Measurements from ENCODE around the gene ARHGEF26.

Gene ARHGEF26

GRCh38 chr3:154252759-154253638, 131.8 kb downstream of the ARHGEF26 start:
- DNase-seq (ENCODE audit: low read depth) = peak; percentile 52

- no peak for DNase-seq (ENCODE audit: low read depth)
Observed at GRCh38 chr3:154254527-154254926, 133.3 kb downstream of the ARHGEF26 start.

DNA sequence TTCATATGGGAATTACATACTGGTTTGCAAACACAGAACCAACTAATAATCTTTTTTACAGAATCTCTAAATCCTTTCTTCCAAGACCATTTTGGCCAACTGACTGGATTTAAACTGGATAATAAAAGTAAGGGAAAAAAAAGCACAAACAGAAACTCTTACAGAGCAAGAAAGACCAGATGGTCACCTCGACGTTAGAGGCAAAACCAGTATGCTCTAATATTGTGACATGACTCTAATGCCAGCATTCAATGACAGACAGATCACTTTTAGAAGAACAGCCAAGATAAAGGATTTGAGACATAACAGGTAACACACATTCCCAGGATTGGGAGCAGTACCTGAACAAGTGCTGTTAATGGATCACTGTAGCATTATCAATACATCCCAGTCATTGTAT, 152.2 kb downstream of the ARHGEF26 start:
- DNase-seq (ENCODE audit: low read depth) = no peak

GRCh38 chr3:154274348-154274747, 153.2 kb downstream of the ARHGEF26 start:
- DNase-seq (ENCODE audit: low read depth) = no peak

- DNase-seq (ENCODE audit: low read depth) = no peak
Observed at GRCh38 chr3:154275292-154275691, 154.1 kb downstream of the ARHGEF26 start.

DNA sequence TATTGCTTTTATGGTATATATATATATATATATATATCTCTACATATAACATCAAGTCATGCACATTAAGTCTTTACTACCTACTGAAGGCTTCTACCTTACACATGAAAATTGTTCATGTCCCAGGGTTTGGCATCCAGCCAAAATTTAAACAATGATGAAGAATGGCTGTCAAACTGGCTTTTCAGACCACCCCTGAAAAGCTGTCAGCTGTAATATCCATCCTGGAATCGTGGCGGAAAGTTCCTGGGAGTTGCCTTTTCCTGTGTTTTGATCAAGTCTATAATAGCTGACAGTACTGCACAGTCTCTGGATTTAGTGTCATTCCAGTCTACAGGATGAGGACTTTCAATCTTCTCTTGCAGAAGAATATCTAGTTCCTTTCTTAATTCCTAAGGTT, 154.8 kb downstream of the ARHGEF26 start:
- no peak for DNase-seq (ENCODE audit: low read depth)

GRCh38 chr3:154280161-154280560, 159.0 kb downstream of the ARHGEF26 start:
- no peak for DNase-seq (ENCODE audit: low read depth)

DNA sequence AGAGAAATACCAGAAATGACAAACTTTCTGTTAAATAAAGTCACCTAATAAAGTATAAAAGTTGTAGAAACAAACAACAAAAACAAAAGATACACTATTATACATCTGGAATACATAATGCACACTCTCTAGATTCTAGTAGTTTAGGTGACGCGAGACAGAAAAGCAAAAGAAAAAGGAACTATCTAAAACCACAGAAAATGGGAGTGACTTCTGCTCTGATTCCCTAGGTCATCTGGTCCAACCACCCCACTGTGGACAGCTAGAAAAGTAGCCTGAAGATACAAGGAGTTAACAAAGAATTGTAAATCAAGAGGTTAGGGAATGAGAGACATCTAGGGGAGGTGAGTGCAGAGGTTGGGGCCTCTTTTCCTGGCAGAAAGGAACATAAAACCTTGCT, 164.0 kb downstream of the ARHGEF26 start:
- no peak for DNase-seq (ENCODE audit: low read depth)

- DNase-seq (ENCODE audit: low read depth) = no peak
Observed at GRCh38 chr3:154290187-154290586, 169.0 kb downstream of the ARHGEF26 start.

- DNase-seq (ENCODE audit: low read depth) = no peak
Observed at GRCh38 chr3:154294016-154294415, 172.8 kb downstream of the ARHGEF26 start.

DNA sequence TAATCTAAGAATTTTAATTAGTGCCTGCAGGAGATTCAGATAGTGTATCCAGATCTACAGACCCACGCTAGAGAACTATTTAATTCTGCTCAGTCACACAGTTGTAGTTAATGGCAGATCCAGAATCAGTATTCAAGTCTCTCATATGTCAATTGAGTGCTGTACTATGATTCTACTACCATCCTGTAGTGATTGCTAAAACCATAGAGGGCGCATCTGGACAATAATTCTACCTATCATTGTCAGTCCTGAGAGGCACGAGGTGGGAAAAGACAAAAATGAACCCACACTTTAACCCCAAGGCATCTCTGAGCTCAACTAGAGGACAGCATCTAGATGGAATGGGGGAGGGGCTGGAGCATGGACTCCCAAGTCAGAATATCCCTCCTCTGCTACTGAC, 180.4 kb downstream of the ARHGEF26 start:
- no peak for DNase-seq (ENCODE audit: low read depth)

DNA sequence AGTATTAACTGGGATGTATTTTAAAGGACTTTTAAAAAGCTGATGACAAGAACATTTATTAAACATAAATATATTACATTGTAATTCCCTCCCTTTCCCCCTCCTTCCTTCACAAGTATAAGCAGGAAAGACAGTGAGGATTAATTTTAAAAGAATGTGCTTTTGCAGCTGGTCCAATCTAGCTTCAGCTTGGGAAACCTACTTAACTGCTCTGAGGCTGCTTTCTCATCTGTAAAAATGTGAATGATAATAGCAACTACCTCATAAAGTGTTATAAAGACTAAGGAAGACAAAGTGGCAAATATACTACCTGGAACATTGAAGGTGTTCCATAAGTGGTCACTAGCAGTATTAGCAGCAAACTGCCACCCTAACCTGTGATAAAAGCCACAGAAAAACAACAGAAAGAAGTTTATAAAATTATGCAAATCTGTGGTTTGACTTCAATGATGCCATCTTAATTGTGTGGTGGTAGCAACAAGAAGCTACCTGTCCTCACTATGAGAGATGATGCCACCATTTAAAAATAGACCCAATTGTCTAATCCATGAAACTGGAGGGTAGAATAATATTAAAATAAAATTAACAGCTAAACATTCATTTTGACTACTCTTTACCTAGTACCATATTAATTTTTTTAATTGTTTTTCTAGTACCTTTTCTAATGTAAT, 183.1 kb downstream of the ARHGEF26 start:
- no peak for DNase-seq (ENCODE audit: low read depth)

GRCh38 chr3:154304936-154305335, 183.7 kb downstream of the ARHGEF26 start:
- DNase-seq (ENCODE audit: low read depth) = no peak

DNA sequence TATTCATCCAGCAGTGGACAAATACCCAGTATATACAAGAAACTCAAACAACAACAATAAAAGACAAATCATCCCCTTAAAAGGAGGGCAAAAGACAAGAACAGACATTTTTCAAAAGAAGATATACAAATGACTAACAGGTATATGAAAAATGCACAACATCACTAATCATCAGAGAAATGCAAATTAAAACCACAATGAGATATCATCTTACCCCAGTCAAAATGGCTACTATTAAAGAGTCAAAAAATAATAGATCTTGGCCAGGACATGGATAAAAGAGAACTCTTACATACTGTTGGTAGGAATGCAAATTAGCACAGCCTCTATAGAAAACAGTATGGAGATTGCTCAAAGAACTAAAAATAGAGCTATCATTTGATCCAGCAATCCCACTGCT, 186.2 kb downstream of the ARHGEF26 start:
- no peak for DNase-seq (ENCODE audit: low read depth)

All from activated T-cell treated with anti-CD3 and anti-CD28 coated beads for 24 hours (primary cell).